Immature natural killer cell (primary cell): Measurements from ENCODE around the gene CEP89. TPM values are rescaled to one million over a fixed set of nuclear protein-coding genes. Genes with fewer than 3 reads are reported as not detected.

Experiments used
- DNase-seq, 3 donors: peaks; one replicate each; pipeline ENCODE4 v3.0.0; 2022; ENCODE audit warnings: mixed read lengths in 1 of 3
- H3K27ac Mint-ChIP-seq, 6 donors: one replicate each; pipeline ENCODE4 v1.8.0; 2020; ENCODE audit warnings: mixed read lengths in 6 of 6, mild to moderate bottlenecking in 5 of 6, inconsistent platforms in 4 of 6, moderate library complexity in 3 of 6
- H3K27me3 Mint-ChIP-seq, 3 donors: one replicate each; pipeline ENCODE4 v1.8.0; 2020 to 2021; ENCODE audit warnings: low read depth in 3 of 3, mild to moderate bottlenecking in 3 of 3, mixed read lengths in 3 of 3, moderate library complexity in 3 of 3, inconsistent platforms in 1 of 3
- H3K36me3 Mint-ChIP-seq, 3 donors: one replicate each; pipeline ENCODE4 v1.8.0; 2020; ENCODE audit warnings: mixed read lengths in 3 of 3, inconsistent platforms in 2 of 3, mild to moderate bottlenecking in 2 of 3
- H3K4me1 Mint-ChIP-seq, 2 donors: one replicate each; pipeline ENCODE4 v1.8.0; 2020; ENCODE audit warnings: inconsistent platforms in 2 of 2, mild to moderate bottlenecking in 2 of 2, mixed read lengths in 2 of 2, moderate library complexity in 1 of 2
- H3K4me3 Mint-ChIP-seq, 5 donors: one replicate each; pipeline ENCODE4 v1.8.0; 2020; ENCODE audit warnings: mild to moderate bottlenecking in 5 of 5, mixed read lengths in 5 of 5, inconsistent platforms in 3 of 5, moderate library complexity in 3 of 5
- H3K9me3 Mint-ChIP-seq, 6 donors: one replicate each; pipeline ENCODE4 v1.8.0; 2020; ENCODE audit warnings: mild to moderate bottlenecking in 6 of 6, mixed read lengths in 6 of 6, inconsistent platforms in 4 of 6, moderate library complexity in 3 of 6
- polyA plus RNA-seq, 3 donors: library from polyadenylated mRNA; unstranded; fragments of 300-500 nt; fragmentation: Illumina TruSeq; gene quantifications; one replicate each; pipeline ENCODE4 v1.2.3, GENCODE V29; 2021

CEP89 gene
- polyA plus RNA-seq, 3 donors from 2014 or later = 5.1 to 17.0 (median 11.4) TPM

GRCh38 chr19:32930567-32930966 lies 41.2 kb downstream of the CEP89 start:
- no peak overlapping the region for H3K27ac Mint-ChIP-seq
- H3K9me3 Mint-ChIP-seq = peaks cover 0 to 9% (median 3%) of the 10 kb centered on the region in 6 donors
- H3K27me3 Mint-ChIP-seq = peaks cover 0 to 1% (median 0%) of the 10 kb centered on the region in 3 donors
- no peaks in the 10 kb centered on the region for H3K4me1 Mint-ChIP-seq
- H3K36me3 Mint-ChIP-seq = peaks cover 45 to 56% (median 52%) of the 10 kb centered on the region in 3 donors
- no peak for DNase-seq
- no peak overlapping the region for H3K4me3 Mint-ChIP-seq

DNA sequence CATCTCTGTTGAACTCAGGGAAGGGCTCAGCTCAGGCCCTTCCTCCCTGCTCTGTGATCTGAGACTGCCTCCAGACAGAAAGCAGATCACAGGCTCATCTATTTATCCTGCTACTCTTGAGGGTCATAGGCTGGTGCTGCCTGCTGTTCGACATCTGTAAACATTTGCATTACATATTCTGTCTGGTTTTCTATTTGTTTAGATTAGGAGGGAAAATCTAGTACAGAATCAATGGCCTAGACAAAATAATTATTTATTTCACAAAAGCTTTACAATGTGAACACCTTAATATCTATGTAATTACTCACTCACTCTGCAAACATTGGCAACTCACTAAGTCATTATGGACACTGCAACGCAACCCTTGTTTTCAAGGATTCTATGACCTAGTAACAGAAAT lies 43.0 kb downstream of the CEP89 start:
- Mint-ChIP-seq H3K4me1 (no peaks in the 10 kb centered on the region), H3K27ac (no peak overlapping the region), H3K27me3 (peaks cover 0 to 1% (median 0%) of the 10 kb centered on the region in 3 donors), H3K36me3 (peaks cover 38 to 53% (median 49%) of the 10 kb centered on the region in 3 donors), H3K9me3 (peaks cover 0 to 9% (median 3%) of the 10 kb centered on the region in 6 donors), H3K4me3 (no peak overlapping the region)
- no peak for DNase-seq

GRCh38 chr19:32924200-32924599 lies 47.6 kb downstream of the CEP89 start:
- peaks cover 28 to 36% (median 35%) of the 10 kb centered on the region in 3 donors for H3K36me3 Mint-ChIP-seq
- H3K27me3 Mint-ChIP-seq = peaks cover 0 to 1% (median 0%) of the 10 kb centered on the region in 3 donors
- no peak overlapping the region for H3K27ac Mint-ChIP-seq
- DNase-seq = no peak
- H3K4me3 Mint-ChIP-seq = no peak overlapping the region
- no peaks in the 10 kb centered on the region for H3K4me1 Mint-ChIP-seq
- peaks cover 0 to 9% (median 3%) of the 10 kb centered on the region in 6 donors for H3K9me3 Mint-ChIP-seq

DNA sequence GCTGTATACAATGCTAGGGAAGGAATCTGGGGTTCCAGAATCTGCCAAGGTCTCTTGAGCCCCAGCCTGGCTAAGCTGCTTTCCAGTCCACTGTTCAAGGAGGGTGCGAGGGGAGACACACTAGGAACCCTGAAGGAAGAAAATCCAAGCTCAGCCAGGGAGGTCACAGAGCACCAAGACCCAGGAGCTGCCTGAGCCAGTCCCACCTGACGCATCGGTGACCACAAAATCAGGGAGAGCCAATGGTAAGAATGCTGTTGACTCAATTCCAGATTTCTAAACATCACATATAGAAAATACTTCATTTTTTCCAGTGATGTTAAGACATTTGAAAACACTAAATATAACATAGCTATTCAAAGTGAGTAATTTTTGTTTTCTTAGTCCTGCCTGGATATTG lies 50.1 kb downstream of the CEP89 start:
- Mint-ChIP-seq H3K4me3 (no peak overlapping the region), H3K4me1 (no peaks in the 10 kb centered on the region), H3K36me3 (peaks cover 12 to 21% (median 14%) of the 10 kb centered on the region in 3 donors), H3K27me3 (no peaks in the 10 kb centered on the region), H3K27ac (no peak overlapping the region), H3K9me3 (no peaks in the 10 kb centered on the region)
- DNase-seq = no peak

DNA sequence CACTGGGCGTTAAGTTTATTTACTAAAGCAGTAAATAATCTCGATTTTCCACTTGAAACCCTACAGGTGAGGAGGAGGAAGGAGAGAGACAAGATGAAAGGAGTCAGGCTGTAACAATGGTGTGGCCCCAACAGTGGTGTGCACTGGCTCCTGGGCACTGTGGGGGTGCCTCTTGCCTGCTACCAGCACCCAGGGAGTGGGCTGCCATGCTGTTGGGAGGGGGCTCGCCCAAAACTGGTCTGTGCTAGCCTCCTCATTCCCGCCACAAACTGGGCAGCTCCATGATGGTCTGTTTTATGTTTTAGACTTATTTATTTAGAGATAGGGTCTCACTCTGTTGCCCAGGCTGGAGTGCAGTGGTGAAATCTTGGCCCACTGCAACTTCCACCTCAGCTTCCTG lies 52.4 kb downstream of the CEP89 start:
- Mint-ChIP-seq H3K27me3 (no peaks in the 10 kb centered on the region), H3K36me3 (peaks cover 12 to 22% (median 21%) of the 10 kb centered on the region in 3 donors), H3K4me3 (no peak overlapping the region), H3K27ac (no peak overlapping the region), H3K9me3 (no peaks in the 10 kb centered on the region), H3K4me1 (no peaks in the 10 kb centered on the region)
- DNase-seq = no peak

DNA sequence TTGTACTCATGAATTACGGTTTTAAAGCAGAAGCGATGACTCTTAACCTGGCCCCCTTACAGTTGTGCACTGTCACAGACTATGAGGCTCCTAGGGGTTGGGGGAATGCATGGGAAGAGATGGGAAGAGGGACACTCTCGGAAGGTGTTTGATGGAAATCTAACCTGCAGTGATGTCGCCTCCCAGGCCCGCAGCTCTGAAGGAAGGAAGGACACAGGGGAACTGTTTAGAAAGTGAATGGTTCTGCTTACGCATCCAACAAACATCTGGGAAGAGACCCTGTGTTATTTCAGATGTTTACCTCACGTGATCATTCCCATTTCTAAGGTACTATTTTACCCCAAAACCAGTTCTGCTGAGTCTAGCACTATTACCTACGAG lies 54.2 kb downstream of the CEP89 start:
- Mint-ChIP-seq H3K4me1 (no peaks in the 10 kb centered on the region), H3K9me3 (no peaks in the 10 kb centered on the region), H3K27me3 (no peaks in the 10 kb centered on the region), H3K36me3 (peaks cover 4 to 14% (median 13%) of the 10 kb centered on the region in 3 donors), H3K4me3 (no peak overlapping the region), H3K27ac (no peak overlapping the region)
- no peak for DNase-seq

DNA sequence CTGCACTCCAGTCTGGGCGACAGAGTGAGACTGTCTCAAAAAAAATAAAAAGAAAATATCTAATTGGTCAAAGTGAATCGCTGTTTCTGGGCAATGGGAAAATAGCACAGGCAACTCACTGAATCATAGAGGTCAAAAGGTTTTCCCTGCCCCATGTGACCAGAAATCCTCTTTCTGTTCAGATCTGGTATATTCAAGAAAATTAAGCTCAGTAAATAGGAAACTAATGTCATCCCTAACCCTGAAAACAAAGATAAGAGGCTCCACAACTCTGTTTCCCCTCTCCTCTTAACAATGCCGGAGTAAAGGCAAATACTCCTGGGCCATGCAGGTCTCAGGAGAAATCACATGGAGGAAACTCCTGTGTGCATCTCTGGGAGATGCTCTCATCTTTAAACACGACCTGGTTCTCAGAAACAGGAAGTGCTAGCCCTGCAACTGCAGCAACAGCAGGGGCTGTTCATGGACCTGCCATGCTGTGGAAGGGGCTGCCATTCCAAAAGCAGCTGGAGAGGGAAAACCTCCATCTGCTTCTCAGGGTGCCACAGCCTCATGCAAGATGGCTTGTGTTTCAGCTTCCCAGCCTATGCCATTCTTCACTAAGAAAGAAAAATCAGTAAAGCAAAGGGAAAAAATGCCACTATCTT lies 54.7 kb downstream of the CEP89 start:
- DNase-seq = no peak
- Mint-ChIP-seq H3K27ac (no peak overlapping the region), H3K4me3 (no peak overlapping the region), H3K4me1 (no peaks in the 10 kb centered on the region), H3K36me3 (peaks cover 4 to 18% (median 13%) of the 10 kb centered on the region in 3 donors), H3K27me3 (no peaks in the 10 kb centered on the region), H3K9me3 (no peaks in the 10 kb centered on the region)

- Mint-ChIP-seq H3K4me1 (no peaks in the 10 kb centered on the region), H3K27me3 (no peaks in the 10 kb centered on the region), H3K4me3 (no peak overlapping the region), H3K36me3 (peaks cover 6 to 19% (median 11%) of the 10 kb centered on the region in 3 donors), H3K9me3 (no peaks in the 10 kb centered on the region), H3K27ac (no peak overlapping the region)
- DNase-seq = no peak
These were observed 56.7 kb downstream of the CEP89 start for GRCh38 chr19:32914879-32915660.

DNA sequence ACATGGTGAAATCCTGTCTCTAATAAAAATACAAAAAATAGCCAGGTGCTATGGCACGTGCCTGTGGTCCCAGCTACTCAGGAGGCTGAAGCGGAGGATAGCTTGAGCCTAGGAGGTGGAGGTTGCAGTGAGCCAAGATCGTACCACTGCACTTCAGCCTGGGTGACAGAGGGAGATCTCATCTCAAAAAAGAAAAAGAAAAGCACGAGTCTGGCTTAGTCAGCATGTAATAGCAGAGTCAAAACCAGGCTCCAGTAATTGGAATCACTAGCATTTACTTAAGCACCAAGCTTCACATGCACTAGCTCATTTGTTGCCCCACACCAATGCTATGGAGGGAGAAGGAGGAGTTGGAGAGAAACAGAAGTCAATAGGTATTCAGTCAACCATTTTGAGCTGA lies 60.3 kb downstream of the CEP89 start:
- no peak for DNase-seq
- Mint-ChIP-seq H3K4me1 (no peaks in the 10 kb centered on the region), H3K27ac (no peak overlapping the region), H3K9me3 (no peaks in the 10 kb centered on the region), H3K36me3 (peaks cover 18 to 39% (median 25%) of the 10 kb centered on the region in 3 donors), H3K4me3 (no peak overlapping the region), H3K27me3 (peaks cover 0 to 3% (median under 1%) of the 10 kb centered on the region in 3 donors)

GRCh38 chr19:32910874-32911273 lies 60.9 kb downstream of the CEP89 start:
- no peak for DNase-seq
- Mint-ChIP-seq H3K27me3 (peaks cover 0 to 3% (median 2%) of the 10 kb centered on the region in 3 donors), H3K4me1 (no peaks in the 10 kb centered on the region), H3K36me3 (peaks cover 18 to 43% (median 25%) of the 10 kb centered on the region in 3 donors), H3K27ac (no peak overlapping the region), H3K9me3 (peaks cover 0 to 5% (median under 1%) of the 10 kb centered on the region in 6 donors), H3K4me3 (no peak overlapping the region)

DNA sequence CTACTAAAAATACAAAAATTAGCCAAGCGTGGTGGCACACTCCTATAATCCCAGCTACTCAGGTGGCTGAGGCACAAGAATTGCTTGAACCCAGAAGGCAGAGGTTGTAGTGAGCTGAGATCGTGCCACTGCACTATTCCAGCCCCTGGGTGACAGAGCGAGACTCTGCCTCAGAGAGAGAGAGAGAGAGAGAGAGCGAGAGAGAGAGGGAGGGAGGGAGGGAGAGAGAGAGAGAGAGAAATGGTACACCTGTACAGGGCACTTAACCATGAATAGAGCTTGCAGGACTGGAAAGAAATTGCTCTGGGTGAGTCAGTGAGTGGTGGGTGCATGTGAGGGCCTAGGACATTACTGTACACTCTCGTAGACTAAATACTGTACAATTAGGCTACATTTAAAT lies 61.7 kb downstream of the CEP89 start:
- H3K27me3 Mint-ChIP-seq = peaks cover 0 to 3% (median 2%) of the 10 kb centered on the region in 3 donors
- peaks cover 18 to 47% (median 31%) of the 10 kb centered on the region in 3 donors for H3K36me3 Mint-ChIP-seq
- H3K4me1 Mint-ChIP-seq = no peaks in the 10 kb centered on the region
- H3K9me3 Mint-ChIP-seq = peaks cover 0 to 8% (median 4%) of the 10 kb centered on the region in 6 donors
- no peak for DNase-seq
- H3K4me3 Mint-ChIP-seq = no peak overlapping the region
- H3K27ac Mint-ChIP-seq = no peak overlapping the region

DNA sequence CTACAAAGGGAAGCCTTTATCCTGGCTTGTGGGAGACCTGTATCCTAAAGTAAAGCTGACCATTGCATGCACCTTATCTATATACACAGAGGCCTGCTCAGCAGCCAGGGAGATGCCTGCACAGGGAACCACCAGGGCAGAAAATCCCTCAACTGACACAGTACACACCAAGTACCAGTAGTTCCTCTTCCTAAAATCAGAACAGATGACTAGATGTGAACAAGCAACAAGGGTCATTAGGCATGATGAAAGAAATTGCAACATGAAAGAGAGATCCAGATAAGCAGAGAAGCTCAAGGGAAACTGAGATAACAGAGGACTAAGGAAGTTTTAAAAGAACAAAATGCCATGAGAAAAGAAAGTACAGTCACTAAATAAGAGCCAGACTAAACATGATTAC lies 62.5 kb downstream of the CEP89 start:
- peaks cover 0 to 3% (median 2%) of the 10 kb centered on the region in 3 donors for H3K27me3 Mint-ChIP-seq
- no peaks in the 10 kb centered on the region for H3K4me1 Mint-ChIP-seq
- no peak for DNase-seq
- H3K9me3 Mint-ChIP-seq = peaks cover 0 to 8% (median 4%) of the 10 kb centered on the region in 6 donors
- H3K36me3 Mint-ChIP-seq = peaks cover 18 to 47% (median 34%) of the 10 kb centered on the region in 3 donors
- H3K27ac Mint-ChIP-seq = no peak overlapping the region
- H3K4me3 Mint-ChIP-seq = no peak overlapping the region

DNA sequence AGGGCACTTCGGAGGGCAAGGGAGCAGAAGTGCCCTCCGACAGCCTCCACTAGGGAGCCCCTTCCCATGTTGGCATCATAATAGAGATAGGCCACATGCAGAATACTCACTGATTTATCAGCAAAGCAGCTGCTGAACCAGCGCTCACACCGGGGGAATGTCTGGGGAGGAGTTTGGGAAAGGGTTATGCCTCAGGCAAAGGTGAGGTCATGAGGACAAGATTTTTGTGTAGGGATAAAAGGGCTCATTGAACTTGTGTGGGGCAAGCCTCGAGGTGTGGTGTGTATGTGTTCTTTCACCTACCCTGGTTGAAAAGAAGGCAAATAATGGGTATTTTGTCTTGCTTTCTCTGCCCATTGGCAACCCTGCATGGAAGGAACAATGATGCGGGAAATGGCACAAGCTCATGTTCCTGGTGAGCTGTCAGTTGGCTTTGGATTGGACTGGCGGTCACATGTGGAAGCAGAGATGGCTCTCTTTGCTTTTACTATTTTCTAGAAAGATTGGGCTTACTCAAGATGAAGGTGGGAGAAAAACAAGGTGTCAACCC lies 63.0 kb downstream of the CEP89 start:
- H3K27ac Mint-ChIP-seq = no peak overlapping the region
- H3K36me3 Mint-ChIP-seq = peaks cover 18 to 47% (median 34%) of the 10 kb centered on the region in 3 donors

DNA sequence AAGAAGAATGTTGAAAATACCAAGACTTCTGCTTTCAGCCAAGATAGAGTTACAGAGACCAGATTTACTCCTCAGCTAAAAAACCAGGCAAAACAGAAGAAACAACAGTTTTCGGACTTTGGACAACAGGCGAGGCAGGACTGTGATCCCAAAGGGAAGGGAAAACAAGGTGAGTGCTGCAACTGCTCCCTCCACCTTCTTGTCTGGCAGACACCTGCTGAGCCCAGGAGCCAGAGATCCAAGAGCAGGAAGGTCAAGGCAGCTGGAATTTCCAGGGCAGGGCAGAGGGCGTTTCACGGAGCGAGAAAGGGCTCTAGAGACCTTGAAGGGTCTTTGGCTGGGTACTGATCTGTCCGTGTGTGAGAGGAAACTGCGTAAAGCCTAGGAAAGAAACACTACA lies 69.3 kb downstream of the CEP89 start:
- peaks cover 0 to 2% (median 0%) of the 10 kb centered on the region in 3 donors for H3K27me3 Mint-ChIP-seq
- H3K9me3 Mint-ChIP-seq = peaks cover 0 to 8% (median 4%) of the 10 kb centered on the region in 6 donors
- no peak for DNase-seq
- H3K4me1 Mint-ChIP-seq = no peaks in the 10 kb centered on the region
- no peak overlapping the region for H3K4me3 Mint-ChIP-seq
- no peak overlapping the region for H3K27ac Mint-ChIP-seq
- peaks cover 18 to 42% (median 36%) of the 10 kb centered on the region in 3 donors for H3K36me3 Mint-ChIP-seq

More for the DNA sequence above, 63.0 kb downstream of the CEP89 start:
- Mint-ChIP-seq H3K27me3 (peaks cover 0 to 3% (median 2%) of the 10 kb centered on the region in 3 donors), H3K9me3 (peaks cover 0 to 8% (median 4%) of the 10 kb centered on the region in 6 donors), H3K4me3 (no peak overlapping the region), H3K4me1 (no peaks in the 10 kb centered on the region)
- no peak for DNase-seq
